Measurements from ENCODE around the gene PAQR6.

- TF ChIP-seq, protein P1, sequence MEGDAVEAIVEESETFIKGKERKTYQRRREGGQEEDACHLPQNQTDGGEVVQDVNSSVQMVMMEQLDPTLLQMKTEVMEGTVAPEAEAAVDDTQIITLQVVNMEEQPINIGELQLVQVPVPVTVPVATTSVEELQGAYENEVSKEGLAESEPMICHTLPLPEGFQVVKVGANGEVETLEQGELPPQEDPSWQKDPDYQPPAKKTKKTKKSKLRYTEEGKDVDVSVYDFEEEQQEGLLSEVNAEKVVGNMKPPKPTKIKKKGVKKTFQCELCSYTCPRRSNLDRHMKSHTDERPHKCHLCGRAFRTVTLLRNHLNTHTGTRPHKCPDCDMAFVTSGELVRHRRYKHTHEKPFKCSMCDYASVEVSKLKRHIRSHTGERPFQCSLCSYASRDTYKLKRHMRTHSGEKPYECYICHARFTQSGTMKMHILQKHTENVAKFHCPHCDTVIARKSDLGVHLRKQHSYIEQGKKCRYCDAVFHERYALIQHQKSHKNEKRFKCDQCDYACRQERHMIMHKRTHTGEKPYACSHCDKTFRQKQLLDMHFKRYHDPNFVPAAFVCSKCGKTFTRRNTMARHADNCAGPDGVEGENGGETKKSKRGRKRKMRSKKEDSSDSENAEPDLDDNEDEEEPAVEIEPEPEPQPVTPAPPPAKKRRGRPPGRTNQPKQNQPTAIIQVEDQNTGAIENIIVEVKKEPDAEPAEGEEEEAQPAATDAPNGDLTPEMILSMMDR (IDR thresholded peaks at IDR 0.05), result no peak
- TF ChIP-seq POLR2A (IDR thresholded peaks at IDR 0.05), result no peak
Observed at GRCh38 chr1:156281281-156281680, 33.4 kb upstream of the PAQR6 start.

Data from lower leg skin (tissue), 3 donors.